C4-2B (cell line): Measurements from ENCODE around the gene UBXN11.

Experiments
- H3K27ac ChIP-seq: fragments of 450-650 bp; 2 replicates; pipeline ENCODE4 v1.5.1; 2017
- CTCF ChIP-seq: fragments of 450-650 bp; conservative IDR thresholded peaks from 2 replicates; pipeline ENCODE4 v1.5.1; 2017; ENCODE audit warnings: mild to moderate bottlenecking
- ZFX ChIP-seq: fragments of 450-650 bp; IDR thresholded peaks from 2 replicates; pipeline ENCODE4 v1.6.1; 2017

UBXN11 gene

DNA sequence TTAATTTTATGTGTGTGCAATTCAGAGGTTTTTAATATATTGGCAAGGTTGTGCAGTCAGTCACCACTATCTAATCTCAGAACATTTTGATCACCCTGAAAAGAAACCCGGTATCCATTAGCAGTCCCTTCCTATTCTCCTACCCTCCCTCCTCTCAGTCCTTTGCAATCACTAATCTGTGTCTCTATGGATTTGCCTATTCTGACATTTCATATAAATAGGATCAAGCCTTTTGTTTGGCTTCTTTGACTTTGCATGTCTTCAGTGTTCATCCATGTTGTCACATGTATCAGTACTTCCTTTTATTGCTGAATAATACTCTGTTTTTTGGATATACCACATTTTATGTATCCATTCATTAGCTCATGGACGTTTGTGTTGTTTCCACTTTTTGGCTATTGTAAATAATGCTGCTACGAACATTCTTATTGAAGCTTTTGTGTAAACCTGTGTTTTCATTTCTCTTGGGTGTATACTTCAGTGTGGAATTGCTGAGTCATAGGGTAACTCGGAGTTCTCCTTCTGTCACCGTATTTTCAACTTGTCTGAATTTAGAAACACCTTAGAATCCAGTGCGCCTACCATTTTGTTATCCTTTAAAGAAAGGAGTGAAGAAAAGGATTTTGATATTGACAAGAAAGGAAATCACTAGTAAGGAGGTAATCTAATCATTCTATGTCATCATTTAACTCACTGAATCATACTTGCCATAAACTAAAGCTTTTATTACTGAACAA, 69.0 kb downstream of the UBXN11 start:
- TF ChIP-seq ZFX (no peak), CTCF (no peak)

DNA sequence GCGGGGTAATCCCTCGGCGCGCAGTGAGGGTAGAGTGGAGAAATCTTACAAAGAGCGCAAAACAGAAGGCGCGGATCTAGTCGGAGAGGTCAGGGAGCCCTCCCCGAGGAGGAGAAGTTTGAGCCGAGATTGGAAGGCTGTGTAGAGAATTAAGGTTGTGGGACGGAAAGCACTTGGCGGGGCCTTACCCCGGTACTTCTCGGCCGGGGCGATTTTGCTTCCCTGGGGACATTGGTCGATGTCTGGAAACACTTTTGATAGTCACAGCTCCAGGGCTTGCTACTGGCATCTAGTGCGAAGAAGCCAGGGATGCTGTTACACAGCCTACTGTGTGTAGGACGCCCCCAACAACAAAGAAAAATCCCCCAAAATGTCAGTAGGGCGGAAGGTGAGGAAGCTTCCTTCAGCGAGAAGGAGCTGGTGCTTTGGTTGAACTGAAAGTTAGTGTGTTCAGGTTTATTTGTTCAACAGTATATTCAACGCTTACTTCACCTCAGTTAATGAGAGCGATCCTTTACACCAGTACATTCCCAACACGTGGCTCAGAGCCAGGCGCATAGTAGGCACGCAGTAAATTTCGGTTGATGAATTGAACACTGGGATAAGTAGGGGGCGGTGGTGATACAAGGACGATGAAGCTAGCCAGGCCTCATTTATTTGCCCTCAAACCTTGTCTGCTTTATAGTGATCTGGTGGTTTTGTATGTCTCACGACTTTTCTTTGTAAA, 71.6 kb downstream of the UBXN11 start:
- H3K27ac ChIP-seq: peak overlapping the region; percentile 85
- TF ChIP-seq ZFX (no peak), CTCF (no peak)

More for the DNA sequence above, 69.0 kb downstream of the UBXN11 start:
- no peak overlapping the region for H3K27ac ChIP-seq

GRCh38 chr1:26233903-26234643, 72.4 kb downstream of the UBXN11 start, which contains the start of gene CEP85:
TSS of gene CEP85 (plus strand) at chr1:26234200. CDS start at chr1:26239784, 5,584 bp downstream.
- H3K27ac ChIP-seq: peak within 1 kb of the TSS; percentile 85
- 0 out of 2 replicates have a peak, but pooled peaks have one; percentile 36 for TF ChIP-seq ZFX
- TF ChIP-seq CTCF: peak; percentile 88
